Measurements from ENCODE around the gene ZEB1.
"Not testable (repeated sequence)": the region's sequence is repeated elsewhere in the genome, so short reads cannot be mapped to it uniquely, and the experiment has no call there.

Gene ZEB1

DNA sequence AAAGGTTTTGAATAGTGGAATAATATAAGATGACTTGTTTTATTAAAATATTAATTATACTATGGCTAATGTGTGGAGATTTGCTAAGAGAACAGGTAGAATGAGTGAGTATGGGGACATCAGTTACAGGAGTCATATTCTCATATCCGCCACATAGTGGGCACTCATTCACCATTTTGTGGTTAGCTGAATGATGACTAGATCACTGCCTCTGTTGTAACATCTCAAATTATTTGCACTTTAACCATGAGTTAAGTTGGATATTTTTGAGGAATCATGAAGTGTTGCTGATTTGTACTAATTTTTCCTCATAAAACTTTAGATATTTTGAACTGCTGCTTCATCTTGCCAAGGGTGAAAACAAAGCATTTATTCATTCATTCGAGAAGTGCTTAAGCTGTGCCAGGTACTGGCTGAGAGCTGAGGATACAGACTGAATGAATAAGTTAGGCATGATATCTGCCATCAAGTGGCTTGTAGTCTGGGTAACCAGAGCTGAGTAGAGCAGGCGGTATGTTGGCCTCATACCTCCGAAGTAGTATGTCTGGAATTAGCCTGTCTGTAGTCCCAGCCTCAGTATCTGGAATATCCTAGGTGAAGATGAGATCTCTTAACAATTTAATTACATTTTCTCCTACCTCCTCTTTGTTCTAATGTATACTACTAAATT is 100.5 kb downstream of the ZEB1 start:
- H3K27ac ChIP-seq (ENCODE audit: low read depth, low read length), result no peak overlapping the region
- H3K79me2 ChIP-seq (ENCODE audit: control insufficient read depth, insufficient read depth, low read length, unreplicated experiment), result peaks cover 85% of the 10 kb centered on the region
- no peak overlapping the region for H3K4me3 ChIP-seq (ENCODE audit: low read depth, low read length)
- no peaks in the 10 kb centered on the region for H3K36me3 ChIP-seq (ENCODE audit: insufficient read depth, low read length)
- no peaks in the 10 kb centered on the region for H3K27me3 ChIP-seq (ENCODE audit: insufficient read depth, low read length)
- peaks cover 15% of the 10 kb centered on the region for H3K4me1 ChIP-seq (ENCODE audit: control insufficient read depth, insufficient read depth, low read length, unreplicated experiment)
- H2AFZ ChIP-seq (ENCODE audit: low read length, unreplicated experiment), result no peak overlapping the region

- Histone ChIP-seq H3K79me2 (ENCODE audit: control insufficient read depth, insufficient read depth, low read length, unreplicated experiment) (peaks cover 83% of the 10 kb centered on the region), H3K36me3 (ENCODE audit: insufficient read depth, low read length) (no peaks in the 10 kb centered on the region), H3K4me1 (ENCODE audit: control insufficient read depth, insufficient read depth, low read length, unreplicated experiment) (peaks cover 29% of the 10 kb centered on the region), H3K27ac (ENCODE audit: low read depth, low read length) (no peak overlapping the region), H2AFZ (ENCODE audit: low read length, unreplicated experiment) (no peak overlapping the region), H3K27me3 (ENCODE audit: insufficient read depth, low read length) (no peaks in the 10 kb centered on the region), H3K4me3 (ENCODE audit: low read depth, low read length) (no peak overlapping the region)
These were observed 102.3 kb downstream of the ZEB1 start for GRCh38 chr10:31421322-31421721.

DNA sequence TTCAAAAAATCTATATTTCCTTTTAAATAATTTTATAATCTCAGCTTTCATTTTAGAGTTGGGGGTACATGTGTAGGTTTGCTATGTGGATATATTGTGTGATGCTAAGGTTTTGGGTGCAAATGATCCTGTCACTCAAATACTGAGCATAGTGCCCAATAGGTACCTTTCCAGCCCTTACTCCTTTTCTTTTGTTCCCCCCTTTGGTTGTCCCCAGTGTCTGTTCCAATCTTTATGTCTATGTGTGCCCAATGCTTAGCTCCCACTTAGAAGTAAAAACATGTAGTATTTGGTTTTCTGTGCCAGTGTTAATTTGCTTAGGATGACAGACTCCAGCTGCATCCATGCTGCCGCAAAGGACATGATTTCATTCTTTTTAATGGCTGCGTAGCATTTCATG is 103.6 kb downstream of the ZEB1 start:
- H3K27ac ChIP-seq (ENCODE audit: low read depth, low read length), result no peak overlapping the region
- H3K36me3 ChIP-seq (ENCODE audit: insufficient read depth, low read length), result no peaks in the 10 kb centered on the region
- H3K4me1 ChIP-seq (ENCODE audit: control insufficient read depth, insufficient read depth, low read length, unreplicated experiment), result peaks cover 39% of the 10 kb centered on the region
- no peak overlapping the region for H3K4me3 ChIP-seq (ENCODE audit: low read depth, low read length)
- no peaks in the 10 kb centered on the region for H3K27me3 ChIP-seq (ENCODE audit: insufficient read depth, low read length)
- H3K79me2 ChIP-seq (ENCODE audit: control insufficient read depth, insufficient read depth, low read length, unreplicated experiment), result peaks cover 77% of the 10 kb centered on the region
- H2AFZ ChIP-seq (ENCODE audit: low read length, unreplicated experiment), result no peak overlapping the region

GRCh38 chr10:31424473-31424872 is 105.5 kb downstream of the ZEB1 start:
- Histone ChIP-seq H2AFZ (ENCODE audit: low read length, unreplicated experiment) (no peak overlapping the region), H3K79me2 (ENCODE audit: control insufficient read depth, insufficient read depth, low read length, unreplicated experiment) (peaks cover 79% of the 10 kb centered on the region), H3K4me3 (ENCODE audit: low read depth, low read length) (no peak overlapping the region), H3K4me1 (ENCODE audit: control insufficient read depth, insufficient read depth, low read length, unreplicated experiment) (peaks cover 39% of the 10 kb centered on the region), H3K27me3 (ENCODE audit: insufficient read depth, low read length) (no peaks in the 10 kb centered on the region), H3K27ac (ENCODE audit: low read depth, low read length) (peak overlapping the region; percentile 88), H3K36me3 (ENCODE audit: insufficient read depth, low read length) (no peaks in the 10 kb centered on the region)

DNA sequence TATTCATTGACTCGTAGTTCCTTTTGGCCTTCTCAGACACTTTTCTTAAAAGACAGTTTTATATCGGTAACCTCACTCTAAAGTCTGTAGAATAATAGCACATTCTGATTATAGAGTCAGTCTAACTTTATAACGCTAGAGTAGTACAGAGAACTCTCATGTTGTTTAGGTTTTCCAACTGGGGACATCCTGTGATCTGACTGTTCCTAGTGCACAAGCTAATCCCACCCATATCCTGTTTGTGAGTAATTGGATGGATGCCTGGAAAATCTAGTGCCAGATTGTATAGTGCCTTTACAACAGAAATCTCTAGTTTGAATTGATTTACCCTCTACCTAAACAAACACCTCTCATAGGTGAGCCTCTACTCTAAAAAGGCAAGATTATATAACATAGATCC is 107.4 kb downstream of the ZEB1 start:
- peak overlapping the region; percentile 57; the same call in 1 of the 2 replicates for H3K4me3 ChIP-seq (ENCODE audit: low read depth, low read length)
- H3K27ac ChIP-seq (ENCODE audit: low read depth, low read length), result peak overlapping the region; percentile 88
- peaks cover 77% of the 10 kb centered on the region for H3K79me2 ChIP-seq (ENCODE audit: control insufficient read depth, insufficient read depth, low read length, unreplicated experiment)
- H3K4me1 ChIP-seq (ENCODE audit: control insufficient read depth, insufficient read depth, low read length, unreplicated experiment), result peaks cover 39% of the 10 kb centered on the region
- H2AFZ ChIP-seq (ENCODE audit: low read length, unreplicated experiment), result peak overlapping the region; percentile 68
- no peaks in the 10 kb centered on the region for H3K27me3 ChIP-seq (ENCODE audit: insufficient read depth, low read length)
- no peaks in the 10 kb centered on the region for H3K36me3 ChIP-seq (ENCODE audit: insufficient read depth, low read length)

- Histone ChIP-seq H3K27ac (ENCODE audit: low read depth, low read length) (peak overlapping the region; percentile 88), H3K79me2 (ENCODE audit: control insufficient read depth, insufficient read depth, low read length, unreplicated experiment) (peaks cover 74% of the 10 kb centered on the region), H3K4me1 (ENCODE audit: control insufficient read depth, insufficient read depth, low read length, unreplicated experiment) (peaks cover 39% of the 10 kb centered on the region)
- not testable (repeated sequence) for H3K27me3 ChIP-seq (ENCODE audit: insufficient read depth, low read length); H3K36me3 ChIP-seq (ENCODE audit: insufficient read depth, low read length); H2AFZ ChIP-seq (ENCODE audit: low read length, unreplicated experiment); H3K4me3 ChIP-seq (ENCODE audit: low read depth, low read length)
These were observed 108.3 kb downstream of the ZEB1 start for GRCh38 chr10:31427334-31427733.

- not testable (repeated sequence) for H3K27ac ChIP-seq (ENCODE audit: low read depth, low read length); H2AFZ ChIP-seq (ENCODE audit: low read length, unreplicated experiment); H3K27me3 ChIP-seq (ENCODE audit: insufficient read depth, low read length); H3K4me3 ChIP-seq (ENCODE audit: low read depth, low read length); H3K36me3 ChIP-seq (ENCODE audit: insufficient read depth, low read length)
- peaks cover 38% of the 10 kb centered on the region for H3K4me1 ChIP-seq (ENCODE audit: control insufficient read depth, insufficient read depth, low read length, unreplicated experiment)
- peaks cover 74% of the 10 kb centered on the region for H3K79me2 ChIP-seq (ENCODE audit: control insufficient read depth, insufficient read depth, low read length, unreplicated experiment)
These were observed 109.5 kb downstream of the ZEB1 start for GRCh38 chr10:31428499-31428898.

DNA sequence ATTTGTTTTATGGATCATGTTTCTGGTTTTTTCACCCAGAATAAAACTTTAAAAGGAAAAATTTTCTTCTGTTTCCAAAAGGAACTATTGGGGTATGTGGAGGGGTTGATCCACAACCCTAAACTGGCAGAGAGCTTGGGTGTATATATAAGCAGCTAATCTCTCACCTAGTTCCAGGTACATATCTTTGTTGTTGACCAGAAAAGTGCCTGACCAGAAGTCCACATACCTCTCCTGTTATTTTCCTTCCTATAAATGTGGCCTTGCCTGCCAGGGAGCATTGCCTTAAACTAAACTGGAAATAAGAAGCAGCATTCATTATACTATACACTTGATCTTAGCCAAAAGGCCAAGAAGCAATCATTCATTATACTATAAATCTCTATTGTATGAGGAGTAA is 112.0 kb downstream of the ZEB1 start:
- Histone ChIP-seq H3K4me3 (ENCODE audit: low read depth, low read length) (no peak overlapping the region), H3K27me3 (ENCODE audit: insufficient read depth, low read length) (no peaks in the 10 kb centered on the region), H3K79me2 (ENCODE audit: control insufficient read depth, insufficient read depth, low read length, unreplicated experiment) (peaks cover 71% of the 10 kb centered on the region), H3K4me1 (ENCODE audit: control insufficient read depth, insufficient read depth, low read length, unreplicated experiment) (peaks cover 13% of the 10 kb centered on the region), H3K27ac (ENCODE audit: low read depth, low read length) (no peak overlapping the region), H2AFZ (ENCODE audit: low read length, unreplicated experiment) (no peak overlapping the region), H3K36me3 (ENCODE audit: insufficient read depth, low read length) (peaks cover 6% of the 10 kb centered on the region; the same call in 1 of the 2 replicates)

DNA sequence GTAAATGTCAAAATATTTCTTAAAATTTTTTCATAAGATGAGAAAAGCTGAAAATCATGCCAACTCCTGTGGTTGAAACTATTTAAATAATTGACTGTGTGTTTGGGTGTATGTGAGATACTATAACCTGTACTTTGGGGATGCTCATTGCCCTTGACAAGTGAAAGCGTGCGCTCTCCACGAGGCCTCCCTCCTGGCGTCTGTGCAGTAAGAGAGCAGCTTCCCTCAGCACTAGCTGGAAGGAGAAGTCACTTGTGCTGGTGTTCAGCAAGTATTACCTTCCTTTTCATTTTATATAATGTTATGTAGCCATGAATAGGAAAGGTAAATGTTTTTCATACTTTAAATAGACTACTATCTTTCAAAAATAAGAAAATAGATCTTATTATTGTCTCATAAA is 118.9 kb downstream of the ZEB1 start:
- Histone ChIP-seq H3K36me3 (ENCODE audit: insufficient read depth, low read length) (peaks cover 6% of the 10 kb centered on the region; the same call in 1 of the 2 replicates), H3K27me3 (ENCODE audit: insufficient read depth, low read length) (no peaks in the 10 kb centered on the region), H3K4me3 (ENCODE audit: low read depth, low read length) (no peak overlapping the region), H3K79me2 (ENCODE audit: control insufficient read depth, insufficient read depth, low read length, unreplicated experiment) (peaks cover 38% of the 10 kb centered on the region), H2AFZ (ENCODE audit: low read length, unreplicated experiment) (no peak overlapping the region), H3K27ac (ENCODE audit: low read depth, low read length) (no peak overlapping the region), H3K4me1 (ENCODE audit: control insufficient read depth, insufficient read depth, low read length, unreplicated experiment) (no peaks in the 10 kb centered on the region)

DNA sequence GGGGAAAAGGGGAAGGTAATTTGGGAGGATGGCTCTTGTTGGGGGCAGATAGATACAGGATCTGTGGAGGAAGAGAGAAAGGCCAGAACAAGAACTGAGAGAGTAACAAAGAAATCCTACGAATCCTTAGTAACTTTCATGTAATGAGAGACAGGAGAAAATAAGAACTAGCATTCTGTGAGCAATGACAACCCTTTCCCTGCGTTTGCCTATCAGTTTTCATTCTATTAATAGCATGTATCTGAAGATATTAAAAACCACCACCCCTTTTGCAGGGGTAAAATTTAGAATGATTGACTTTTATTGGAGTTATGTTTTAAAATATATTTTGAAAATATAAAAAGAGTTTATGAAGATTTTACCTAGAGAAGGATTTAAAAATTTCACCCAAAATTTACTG is 132.8 kb downstream of the ZEB1 start:
- Histone ChIP-seq H3K4me1 (ENCODE audit: control insufficient read depth, insufficient read depth, low read length, unreplicated experiment) (no peaks in the 10 kb centered on the region), H3K27me3 (ENCODE audit: insufficient read depth, low read length) (no peaks in the 10 kb centered on the region), H2AFZ (ENCODE audit: low read length, unreplicated experiment) (no peak overlapping the region), H3K4me3 (ENCODE audit: low read depth, low read length) (no peak overlapping the region), H3K27ac (ENCODE audit: low read depth, low read length) (no peak overlapping the region), H3K36me3 (ENCODE audit: insufficient read depth, low read length) (no peaks in the 10 kb centered on the region), H3K79me2 (ENCODE audit: control insufficient read depth, insufficient read depth, low read length, unreplicated experiment) (peaks cover 19% of the 10 kb centered on the region)

- Histone ChIP-seq H2AFZ (ENCODE audit: low read length, unreplicated experiment) (no peak overlapping the region), H3K27me3 (ENCODE audit: insufficient read depth, low read length) (no peaks in the 10 kb centered on the region), H3K36me3 (ENCODE audit: insufficient read depth, low read length) (peaks cover 8% of the 10 kb centered on the region; the same call in 1 of the 2 replicates), H3K27ac (ENCODE audit: low read depth, low read length) (no peak overlapping the region), H3K4me3 (ENCODE audit: low read depth, low read length) (no peak overlapping the region), H3K4me1 (ENCODE audit: control insufficient read depth, insufficient read depth, low read length, unreplicated experiment) (no peaks in the 10 kb centered on the region), H3K79me2 (ENCODE audit: control insufficient read depth, insufficient read depth, low read length, unreplicated experiment) (peaks cover 25% of the 10 kb centered on the region)
These were observed 137.5 kb downstream of the ZEB1 start for GRCh38 chr10:31456468-31456867.
